ENCODE measurements around the gene GSX2.

The GSX2 gene

DNA sequence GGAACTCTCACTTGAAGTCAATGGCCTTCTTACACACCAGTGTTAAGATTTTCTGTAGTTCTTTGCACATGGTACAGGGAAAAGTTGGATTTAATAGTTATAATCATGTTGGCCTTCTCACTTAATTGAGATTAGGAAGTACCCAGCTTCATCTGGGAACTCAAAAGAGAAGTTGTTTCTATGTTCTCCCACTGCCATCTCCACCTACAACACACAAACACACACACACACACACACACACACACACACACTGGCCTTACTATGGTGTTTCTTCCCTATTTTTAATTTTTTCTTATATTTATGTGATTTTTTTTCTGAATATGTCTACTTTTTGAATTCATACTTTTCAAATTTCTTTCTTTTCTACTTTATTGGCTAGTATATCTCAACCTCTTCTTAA lies 25.6 kb upstream of the GSX2 start:
- TF ChIP-seq, protein P1, sequence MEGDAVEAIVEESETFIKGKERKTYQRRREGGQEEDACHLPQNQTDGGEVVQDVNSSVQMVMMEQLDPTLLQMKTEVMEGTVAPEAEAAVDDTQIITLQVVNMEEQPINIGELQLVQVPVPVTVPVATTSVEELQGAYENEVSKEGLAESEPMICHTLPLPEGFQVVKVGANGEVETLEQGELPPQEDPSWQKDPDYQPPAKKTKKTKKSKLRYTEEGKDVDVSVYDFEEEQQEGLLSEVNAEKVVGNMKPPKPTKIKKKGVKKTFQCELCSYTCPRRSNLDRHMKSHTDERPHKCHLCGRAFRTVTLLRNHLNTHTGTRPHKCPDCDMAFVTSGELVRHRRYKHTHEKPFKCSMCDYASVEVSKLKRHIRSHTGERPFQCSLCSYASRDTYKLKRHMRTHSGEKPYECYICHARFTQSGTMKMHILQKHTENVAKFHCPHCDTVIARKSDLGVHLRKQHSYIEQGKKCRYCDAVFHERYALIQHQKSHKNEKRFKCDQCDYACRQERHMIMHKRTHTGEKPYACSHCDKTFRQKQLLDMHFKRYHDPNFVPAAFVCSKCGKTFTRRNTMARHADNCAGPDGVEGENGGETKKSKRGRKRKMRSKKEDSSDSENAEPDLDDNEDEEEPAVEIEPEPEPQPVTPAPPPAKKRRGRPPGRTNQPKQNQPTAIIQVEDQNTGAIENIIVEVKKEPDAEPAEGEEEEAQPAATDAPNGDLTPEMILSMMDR (IDR thresholded peaks at IDR 0.05; ENCODE audit: low read depth, low read length, missing control alignments) = no peak
- no peak for DNase-seq (ENCODE audit: low read depth)
- in situ Hi-C loops (cut with HindIII; ENCODE audit: low sequenced_read_pairs) = no loop called here
- no peak overlapping the region for H3K4me3 ChIP-seq (ENCODE audit: low read depth, low read length)

DNA sequence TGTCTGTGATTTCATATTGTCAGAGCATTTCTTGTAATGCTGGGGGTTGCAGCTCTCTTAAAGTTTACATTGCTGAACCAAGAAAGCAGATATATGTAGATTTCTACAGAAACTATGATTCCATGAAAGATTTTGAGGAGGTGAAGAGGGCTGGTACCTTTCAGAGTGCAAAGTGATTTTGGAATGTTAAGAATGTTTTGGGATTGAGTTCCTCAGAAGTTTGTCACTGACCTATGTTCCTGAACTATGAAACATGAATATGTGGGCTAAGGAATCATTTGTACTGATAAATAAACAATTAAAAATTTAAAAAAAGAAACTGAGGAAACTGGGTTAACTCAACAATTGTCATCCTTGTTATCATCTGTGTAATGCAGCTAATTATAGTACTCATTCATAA lies 23.3 kb upstream of the GSX2 start:
- in situ Hi-C loops (cut with HindIII; ENCODE audit: low sequenced_read_pairs) = no loop called here
- no peak overlapping the region for H3K4me3 ChIP-seq (ENCODE audit: low read depth, low read length)
- TF ChIP-seq, protein P1 (IDR thresholded peaks at IDR 0.05; ENCODE audit: low read depth, low read length, missing control alignments) = no peak
- DNase-seq (ENCODE audit: low read depth) = no peak

DNA sequence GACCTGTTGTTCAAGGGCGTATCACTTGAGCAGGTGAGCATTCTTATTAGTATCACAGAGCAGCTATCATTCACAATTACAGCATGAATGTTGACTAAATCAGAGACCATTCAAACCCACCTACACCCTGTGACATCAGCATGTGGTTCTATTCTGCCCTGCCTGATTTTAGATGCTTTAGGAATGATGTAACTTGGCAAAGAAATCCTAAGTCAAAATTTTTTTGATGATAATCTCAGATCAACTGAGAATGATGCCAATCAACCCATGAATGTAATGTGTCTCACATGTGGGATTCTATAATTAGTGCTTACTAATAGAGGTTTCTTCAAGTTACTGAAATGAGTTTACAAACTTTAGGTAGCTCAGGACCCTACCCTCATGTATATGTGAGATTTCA lies 22.2 kb upstream of the GSX2 start:
- in situ Hi-C loops (cut with HindIII; ENCODE audit: low sequenced_read_pairs) = no loop called here
- DNase-seq (ENCODE audit: low read depth) = no peak
- TF ChIP-seq, protein P1 (IDR thresholded peaks at IDR 0.05; ENCODE audit: low read depth, low read length, missing control alignments) = no peak
- no peak overlapping the region for H3K4me3 ChIP-seq (ENCODE audit: low read depth, low read length)

DNA sequence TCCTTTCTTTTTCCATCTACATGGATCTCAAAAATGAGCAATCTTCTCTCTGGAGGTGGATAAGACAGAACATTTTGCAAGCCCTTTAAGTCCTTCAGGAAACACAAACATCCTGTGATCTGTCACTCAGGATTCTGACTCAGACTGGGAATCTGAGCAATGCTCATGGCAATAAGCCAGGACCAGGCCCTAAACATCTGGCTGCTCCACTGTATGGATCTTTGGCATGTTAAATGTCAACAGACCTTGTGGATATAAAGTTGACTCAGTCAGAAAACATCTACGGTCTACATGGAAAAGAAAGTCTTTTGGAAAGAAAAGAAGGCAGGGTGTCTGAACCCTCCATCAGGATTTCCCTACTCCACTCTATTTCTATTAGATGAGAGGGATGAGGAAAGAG lies 17.8 kb upstream of the GSX2 start:
- TF ChIP-seq, protein P1 (IDR thresholded peaks at IDR 0.05; ENCODE audit: low read depth, low read length, missing control alignments) = no peak
- H3K4me3 ChIP-seq (ENCODE audit: low read depth, low read length) = no peak overlapping the region
- peak; percentile 86 for DNase-seq (ENCODE audit: low read depth)
- in situ Hi-C loops (cut with HindIII; ENCODE audit: low sequenced_read_pairs) = no loop called here

DNA sequence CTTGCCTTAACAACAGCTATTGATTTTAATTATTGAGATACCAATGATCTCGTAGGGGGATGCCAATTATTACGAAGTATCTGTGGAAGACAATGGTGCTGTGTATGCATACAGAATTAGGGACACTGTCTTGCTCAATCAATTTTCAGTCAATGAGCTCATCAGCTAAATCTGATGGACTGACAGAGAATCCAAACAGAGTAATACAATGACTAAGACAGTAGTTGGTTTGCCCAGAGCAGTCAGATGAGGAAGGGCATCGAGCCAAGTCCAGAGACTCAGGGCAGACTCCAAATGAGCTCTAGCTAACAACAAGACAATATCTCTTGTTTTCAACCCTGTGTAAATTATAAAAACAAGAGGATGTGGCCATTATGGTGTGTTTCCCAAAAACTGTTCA lies 14.7 kb upstream of the GSX2 start:
- in situ Hi-C loops (cut with HindIII; ENCODE audit: low sequenced_read_pairs) = no loop called here
- TF ChIP-seq, protein P1 (IDR thresholded peaks at IDR 0.05; ENCODE audit: low read depth, low read length, missing control alignments) = no peak
- H3K4me3 ChIP-seq (ENCODE audit: low read depth, low read length) = no peak overlapping the region
- DNase-seq (ENCODE audit: low read depth) = no peak

DNA sequence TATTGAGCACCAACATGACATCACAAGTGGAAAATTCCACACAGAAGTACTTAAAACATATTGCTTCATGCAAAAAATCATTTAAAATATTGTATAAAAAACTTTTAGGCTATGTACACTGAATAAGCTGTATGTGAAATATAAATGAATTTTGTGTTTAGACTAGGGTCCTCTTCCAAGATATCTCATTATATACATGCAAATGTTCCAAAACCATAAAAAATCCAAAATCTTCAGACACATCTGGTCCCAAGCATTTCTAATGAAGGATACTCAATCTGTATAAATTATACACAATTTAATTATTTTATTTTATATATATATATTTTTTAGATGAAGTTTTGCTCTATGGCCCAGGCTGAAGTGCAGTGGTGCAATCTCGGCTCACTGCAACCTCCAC lies 10.1 kb upstream of the GSX2 start:
- DNase-seq (ENCODE audit: low read depth) = no peak
- TF ChIP-seq, protein P1 (IDR thresholded peaks at IDR 0.05; ENCODE audit: low read depth, low read length, missing control alignments) = no peak
- H3K4me3 ChIP-seq (ENCODE audit: low read depth, low read length) = no peak overlapping the region
- in situ Hi-C loops (cut with HindIII; ENCODE audit: low sequenced_read_pairs) = no loop called here

DNA sequence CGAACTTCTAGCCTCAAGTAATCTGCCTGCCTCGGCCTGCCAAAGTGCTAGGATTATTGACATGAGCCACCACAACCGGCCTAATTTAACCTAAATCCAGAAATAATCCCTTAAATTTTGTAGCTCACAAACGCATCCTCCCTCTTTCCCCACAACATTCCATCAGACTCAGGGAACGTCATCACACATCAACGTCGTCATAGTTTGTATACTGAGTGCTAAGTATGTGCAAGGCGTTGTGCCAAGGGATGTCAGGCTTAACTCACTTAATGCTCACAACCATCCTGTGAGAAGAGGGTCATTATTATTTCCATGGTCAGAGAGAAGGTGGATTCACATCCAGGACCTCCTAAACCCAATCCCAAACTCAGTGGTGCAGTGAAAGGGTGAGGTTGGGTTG lies 9.6 kb upstream of the GSX2 start:
- in situ Hi-C loops (cut with HindIII; ENCODE audit: low sequenced_read_pairs) = no loop called here
- H3K4me3 ChIP-seq (ENCODE audit: low read depth, low read length) = no peak overlapping the region
- DNase-seq (ENCODE audit: low read depth) = no peak
- TF ChIP-seq, protein P1 (IDR thresholded peaks at IDR 0.05; ENCODE audit: low read depth, low read length, missing control alignments) = no peak
